ENCODE measurements around the gene NOL6. TPM values are rescaled to one million over a fixed set of nuclear protein-coding genes. Genes with fewer than 3 reads are reported as not detected.
A peak's percentile ranks its signal among the peaks of the same experiment; 100 is the strongest.

Gene NOL6
- total RNA-seq, 4 donors from 2014 or later, result 25.7 to 37.2 (median 27.9) TPM

GRCh38 chr9:33446240-33446945 lies 27.3 kb downstream of the NOL6 start:
- TF ChIP-seq CTCF (IDR thresholded peaks at IDR 0.05), result no peak
- TF ChIP-seq EP300 (IDR thresholded peaks at IDR 0.05), result no peak
- TF ChIP-seq POLR2A (IDR thresholded peaks at IDR 0.05), result no peak
- peak overlapping the region; percentile 28 to 67 (median 55) for H3K4me3 ChIP-seq
- no peak for DNase-seq (ENCODE audit: low spot score in 2 of 2)
- H3K9me3 ChIP-seq, result no peaks in the 10 kb centered on the region
- peaks cover 0 to 5% of the 10 kb centered on the region in 2 donors for H3K27me3 ChIP-seq
- H3K36me3 ChIP-seq, result peaks cover 0 to 14% (median 0%) of the 10 kb centered on the region in 3 donors
- peak overlapping the region in 3 of 4 donors; percentile 49 to 75 (median 58) for H3K27ac ChIP-seq
- WGBS, 2 donors, result 66 to 70% methylated on average over 12 of the region's 12 CpGs
- H3K4me1 ChIP-seq, result peaks cover 0 to 22% (median 11%) of the 10 kb centered on the region in 4 donors

- 86 to 87% methylated on average over 11 of the region's 11 CpGs for WGBS, 2 donors
- Histone ChIP-seq H3K9me3 (no peaks in the 10 kb centered on the region), H3K27me3 (peaks cover 0 to 5% of the 10 kb centered on the region in 2 donors), H3K36me3 (peaks cover 0 to 14% (median 0%) of the 10 kb centered on the region in 3 donors), H3K27ac (peak overlapping the region in 3 of 4 donors; percentile 49 to 75 (median 58)), H3K4me3 (peak overlapping the region in 2 of 4 donors; percentile 55 to 67), H3K4me1 (peaks cover 0 to 22% (median 11%) of the 10 kb centered on the region in 4 donors)
- DNase-seq (ENCODE audit: low spot score in 2 of 2), result no peak
- TF ChIP-seq EP300 (IDR thresholded peaks at IDR 0.05), result no peak
- TF ChIP-seq POLR2A (IDR thresholded peaks at IDR 0.05), result no peak
- no peak for TF ChIP-seq CTCF (IDR thresholded peaks at IDR 0.05)
Measured at GRCh38 chr9:33445389-33446239, 28.1 kb downstream of the NOL6 start.

- Histone ChIP-seq H3K9me3 (no peaks in the 10 kb centered on the region), H3K4me1 (peaks cover 0 to 29% (median 11%) of the 10 kb centered on the region in 4 donors), H3K27me3 (peaks cover 0 to 5% of the 10 kb centered on the region in 2 donors), H3K27ac (no peak overlapping the region), H3K4me3 (no peak overlapping the region), H3K36me3 (peaks cover 0 to 14% (median 0%) of the 10 kb centered on the region in 3 donors)
- no peak for DNase-seq (ENCODE audit: low spot score in 2 of 2)
- no peak for TF ChIP-seq EP300 (IDR thresholded peaks at IDR 0.05)
- no peak for TF ChIP-seq CTCF (IDR thresholded peaks at IDR 0.05)
- TF ChIP-seq POLR2A (IDR thresholded peaks at IDR 0.05), result no peak
- WGBS, 2 donors, result 70 to 74% methylated on average over 8 to 9 of the region's 10 CpGs
Measured at GRCh38 chr9:33443464-33444154, 30.1 kb downstream of the NOL6 start.

- no peak for TF ChIP-seq CTCF (IDR thresholded peaks at IDR 0.05)
- no peak for TF ChIP-seq EP300 (IDR thresholded peaks at IDR 0.05)
- TF ChIP-seq POLR2A (IDR thresholded peaks at IDR 0.05), result no peak
- DNase-seq (ENCODE audit: low spot score in 2 of 2), result no peak
- H3K4me3 ChIP-seq, result no peak overlapping the region
- no peaks in the 10 kb centered on the region for H3K9me3 ChIP-seq
- H3K27ac ChIP-seq, result no peak overlapping the region
- peaks cover 0 to 3% of the 10 kb centered on the region in 2 donors for H3K27me3 ChIP-seq
- 75 to 87% methylated on average over 7 to 9 of the region's 9 CpGs for WGBS, 2 donors
- peaks cover 0 to 14% (median 0%) of the 10 kb centered on the region in 3 donors for H3K36me3 ChIP-seq
- peaks cover 0 to 28% (median 10%) of the 10 kb centered on the region in 4 donors for H3K4me1 ChIP-seq
Measured at GRCh38 chr9:33443047-33443446, 30.7 kb downstream of the NOL6 start.
